ENCODE results near the gene SYS1. TPM values are rescaled to one million over a fixed set of nuclear protein-coding genes. Genes with fewer than 3 reads are reported as not detected.

SYS1 gene
- polyA plus RNA-seq, 1 experiment: 25.1 TPM

DNA sequence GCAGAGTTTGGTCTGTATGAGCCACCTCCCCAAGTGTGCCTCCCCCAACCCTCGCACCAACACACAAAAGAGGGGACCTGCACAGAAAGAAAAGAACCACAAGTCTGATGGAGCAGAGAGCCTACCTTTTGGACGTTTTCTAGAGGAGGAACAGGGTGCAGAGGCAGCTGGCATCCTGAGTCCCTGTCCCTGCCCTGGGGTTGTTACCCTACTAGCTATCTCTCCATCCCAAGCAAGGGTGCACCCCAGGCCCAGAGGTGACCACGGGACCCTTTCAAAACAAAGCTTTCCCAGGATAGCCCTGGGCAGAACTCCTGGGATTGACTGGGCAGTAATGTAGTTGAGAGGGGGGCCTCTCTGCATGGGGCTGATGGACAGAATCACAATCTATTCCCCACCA, 45.1 kb upstream of the SYS1 start:
- Histone ChIP-seq H3K27ac (ENCODE audit: low read depth, low read length) (no peak overlapping the region), H3K4me3 (ENCODE audit: low read depth, low read length) (no peak overlapping the region), H3K9me3 (ENCODE audit: control insufficient read depth, insufficient read depth, low read length) (no peaks in the 10 kb centered on the region; the same call in 1 of the 2 replicates), H3K27me3 (ENCODE audit: control insufficient read depth, insufficient read depth, low read length) (peaks cover 29% of the 10 kb centered on the region)
- DNase-seq (ENCODE audit: low read depth, low spot score): no peak
- POLR2A ChIA-PET: no interaction called here
- CTCF ChIA-PET: interaction anchor here (0.5 to 7.6 kb wide), 13 partner anchors 10 to 454 kb away, joined by 3 to 185 read pairs (median 11); no protein-coding TSS in a partner anchor
- TF ChIP-seq CTCF (IDR thresholded peaks at IDR 0.05; ENCODE audit: low read depth, low read length): no peak

- no peak for DNase-seq (ENCODE audit: low read depth, low spot score)
- TF ChIP-seq CTCF (IDR thresholded peaks at IDR 0.05; ENCODE audit: low read depth, low read length): no peak
- ChIA-PET CTCF (interaction anchor here (0.6 to 7.6 kb wide), 51 partner anchors 9 to 453 kb away, joined by 3 to 185 read pairs (median 5); partner anchors contain the start of genes MATN4, PIGT and SYS1), POLR2A (no interaction called here)
- peaks cover 27% of the 10 kb centered on the region for H3K27me3 ChIP-seq (ENCODE audit: control insufficient read depth, insufficient read depth, low read length)
- no peak overlapping the region for H3K4me3 ChIP-seq (ENCODE audit: low read depth, low read length)
- no peak overlapping the region for H3K27ac ChIP-seq (ENCODE audit: low read depth, low read length)
- no peaks in the 10 kb centered on the region; the same call in 1 of the 2 replicates for H3K9me3 ChIP-seq (ENCODE audit: control insufficient read depth, insufficient read depth, low read length)
These were observed 44.5 kb upstream of the SYS1 start for GRCh38 chr20:45318386-45318939.

GRCh38 chr20:45318948-45319347, 44.0 kb upstream of the SYS1 start:
- no peak overlapping the region for H3K4me3 ChIP-seq (ENCODE audit: low read depth, low read length)
- no peaks in the 10 kb centered on the region; the same call in 1 of the 2 replicates for H3K9me3 ChIP-seq (ENCODE audit: control insufficient read depth, insufficient read depth, low read length)
- H3K27ac ChIP-seq (ENCODE audit: low read depth, low read length): no peak overlapping the region
- TF ChIP-seq CTCF (IDR thresholded peaks at IDR 0.05; ENCODE audit: low read depth, low read length): no peak
- ChIA-PET POLR2A (no interaction called here), CTCF (interaction anchor here (0.6 to 7.6 kb wide), 58 partner anchors 9 to 453 kb away, joined by 3 to 185 read pairs (median 5); partner anchors contain the start of genes KCNS1, MATN4, PIGT and SYS1)
- no peak for DNase-seq (ENCODE audit: low read depth, low spot score)
- H3K27me3 ChIP-seq (ENCODE audit: control insufficient read depth, insufficient read depth, low read length): peaks cover 23% of the 10 kb centered on the region

- Histone ChIP-seq H3K27me3 (ENCODE audit: control insufficient read depth, insufficient read depth, low read length) (peaks cover 14% of the 10 kb centered on the region), H3K27ac (ENCODE audit: low read depth, low read length) (no peak overlapping the region), H3K9me3 (ENCODE audit: control insufficient read depth, insufficient read depth, low read length) (no peaks in the 10 kb centered on the region; the same call in 1 of the 2 replicates), H3K4me3 (ENCODE audit: low read depth, low read length) (no peak overlapping the region)
- POLR2A ChIA-PET: no interaction called here
- CTCF ChIA-PET: interaction anchor here (0.6 to 7.6 kb wide), 9 partner anchors 9 to 451 kb away, joined by 3 to 185 read pairs (median 5); partner anchors contain the start of gene SYS1
- no peak for DNase-seq (ENCODE audit: low read depth, low spot score)
- TF ChIP-seq CTCF (IDR thresholded peaks at IDR 0.05; ENCODE audit: low read depth, low read length): no peak
These were observed 41.9 kb upstream of the SYS1 start for GRCh38 chr20:45320948-45321595.

DNA sequence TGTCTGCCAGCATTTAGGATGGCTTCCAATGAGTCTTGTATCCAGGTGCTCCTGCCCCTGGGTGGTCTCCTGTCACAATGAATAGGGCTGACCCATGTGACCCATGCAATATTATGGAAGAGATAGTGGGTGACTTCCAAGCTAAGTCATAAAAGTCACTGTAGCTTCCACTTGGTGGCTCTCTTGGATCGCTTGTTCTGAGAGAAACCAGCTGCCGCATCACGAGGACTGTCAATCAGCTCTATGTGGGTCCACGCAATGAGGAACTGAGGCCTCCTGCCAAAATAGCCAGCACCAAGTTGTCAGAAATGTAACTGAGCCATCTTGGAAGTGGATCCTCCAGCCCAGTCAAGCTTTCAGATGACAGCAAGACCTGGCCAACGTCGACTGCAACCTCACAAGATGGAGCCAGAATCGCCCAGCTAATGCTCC, 40.0 kb upstream of the SYS1 start:
- Histone ChIP-seq H3K27me3 (ENCODE audit: control insufficient read depth, insufficient read depth, low read length) (no peaks in the 10 kb centered on the region), H3K27ac (ENCODE audit: low read depth, low read length) (peak overlapping the region; percentile 31), H3K4me3 (ENCODE audit: low read depth, low read length) (no peak overlapping the region), H3K9me3 (ENCODE audit: control insufficient read depth, insufficient read depth, low read length) (no peaks in the 10 kb centered on the region)
- TF ChIP-seq CTCF (IDR thresholded peaks at IDR 0.05; ENCODE audit: low read depth, low read length): no peak
- ChIA-PET POLR2A (interaction anchor here (0.8 to 1.9 kb wide), 4 partner anchors 15 to 40 kb away, joined by 3 to 7 read pairs (median 4); partner anchors contain the start of gene SYS1), CTCF (interaction anchor here (0.6 to 2.3 kb wide), 4 partner anchors 51 to 665 kb away, joined by 4 to 19 read pairs (median 10); no protein-coding TSS in a partner anchor)
- no peak for DNase-seq (ENCODE audit: low read depth, low spot score)
